ENCODE measurements around the gene H2BK1. TPM values are rescaled to one million over a fixed set of nuclear protein-coding genes. Genes with fewer than 3 reads are reported as not detected.

H2BK1 gene
- total RNA-seq, 1 donor from 2014 or later = not detected

GRCh38 chr7:151238190-151238810 lies 28.0 kb upstream of the H2BK1 start:
- Histone ChIP-seq H3K27me3 (ENCODE audit: low read depth) (no peaks in the 10 kb centered on the region), H3K27ac (replicated peaks) (no peak overlapping the region)
- intact Hi-C loops (cut with micrococcal nuclease) = no loop called here

GRCh38 chr7:151237244-151238189 lies 27.2 kb upstream of the H2BK1 start:
- no peak for DNase-seq
- peaks cover 67% of the 10 kb centered on the region for H3K36me3 ChIP-seq
- intact Hi-C loops (cut with micrococcal nuclease) = no loop called here
- H3K27me3 ChIP-seq (ENCODE audit: low read depth) = no peaks in the 10 kb centered on the region
- H3K4me1 ChIP-seq = peaks cover 49% of the 10 kb centered on the region
- TF ChIP-seq CTCF (IDR thresholded peaks at IDR 0.05; ENCODE audit: borderline replicate concordance) = no peak
- no peak overlapping the region for H3K4me3 ChIP-seq
- no peak overlapping the region for H3K27ac ChIP-seq (replicated peaks)
- H3K9me3 ChIP-seq (replicated peaks) = no peaks in the 10 kb centered on the region

More at GRCh38 chr7:151238190-151238810, 28.0 kb upstream of the H2BK1 start:
- peaks cover 67% of the 10 kb centered on the region for H3K36me3 ChIP-seq
- no peak for TF ChIP-seq CTCF (IDR thresholded peaks at IDR 0.05; ENCODE audit: borderline replicate concordance)
- peaks cover 48% of the 10 kb centered on the region for H3K4me1 ChIP-seq
- DNase-seq = no peak
- H3K9me3 ChIP-seq (replicated peaks) = no peaks in the 10 kb centered on the region
- no peak overlapping the region for H3K4me3 ChIP-seq

GRCh38 chr7:151236406-151236805 lies 26.1 kb upstream of the H2BK1 start:
- intact Hi-C loops (cut with micrococcal nuclease) = no loop called here

GRCh38 chr7:151235091-151235787 lies 25.0 kb upstream of the H2BK1 start:
- no peaks in the 10 kb centered on the region for H3K27me3 ChIP-seq (ENCODE audit: low read depth)
- H3K4me3 ChIP-seq = no peak overlapping the region
- DNase-seq = no peak
- no peak for TF ChIP-seq CTCF (IDR thresholded peaks at IDR 0.05; ENCODE audit: borderline replicate concordance)
- peaks cover 50% of the 10 kb centered on the region for H3K36me3 ChIP-seq
- H3K4me1 ChIP-seq = peaks cover 50% of the 10 kb centered on the region
- no peak overlapping the region for H3K27ac ChIP-seq (replicated peaks)
- intact Hi-C loops (cut with micrococcal nuclease) = no loop called here
- H3K9me3 ChIP-seq (replicated peaks) = no peaks in the 10 kb centered on the region

More at GRCh38 chr7:151236406-151236805, 26.1 kb upstream of the H2BK1 start:
- Histone ChIP-seq H3K4me3 (no peak overlapping the region), H3K27ac (replicated peaks) (no peak overlapping the region), H3K27me3 (ENCODE audit: low read depth) (no peaks in the 10 kb centered on the region), H3K9me3 (replicated peaks) (no peaks in the 10 kb centered on the region), H3K36me3 (peaks cover 60% of the 10 kb centered on the region), H3K4me1 (peaks cover 57% of the 10 kb centered on the region)
- no peak for DNase-seq
- TF ChIP-seq CTCF (IDR thresholded peaks at IDR 0.05; ENCODE audit: borderline replicate concordance) = no peak

GRCh38 chr7:151233804-151234203 lies 23.5 kb upstream of the H2BK1 start:
- no peak for DNase-seq

More at GRCh38 chr7:151233804-151234203, 23.5 kb upstream of the H2BK1 start:
- peaks cover 46% of the 10 kb centered on the region for H3K4me1 ChIP-seq
- intact Hi-C loops (cut with micrococcal nuclease) = no loop called here
- H3K27ac ChIP-seq (replicated peaks) = peak overlapping the region; percentile 90
- no peaks in the 10 kb centered on the region for H3K9me3 ChIP-seq (replicated peaks)
- no peak for TF ChIP-seq CTCF (IDR thresholded peaks at IDR 0.05; ENCODE audit: borderline replicate concordance)
- H3K4me3 ChIP-seq = peak overlapping the region; percentile 99
- no peaks in the 10 kb centered on the region for H3K27me3 ChIP-seq (ENCODE audit: low read depth)
- peaks cover 37% of the 10 kb centered on the region for H3K36me3 ChIP-seq
